ENCODE results near the gene PACRG. TPM values are rescaled to one million over a fixed set of nuclear protein-coding genes. Genes with fewer than 3 reads are reported as not detected.

Gene PACRG
- total and polyA plus RNA-seq, 2 donors (not counting 3 experiments of a cell fraction or from before 2014, with no cell fraction given) = 0.08 TPM; not detected in 1

- POLR2A ChIA-PET = no interaction called here
- H3K79me2 ChIP-seq (ENCODE audit: control insufficient read depth, insufficient read depth, low read length) = no peaks in the 10 kb centered on the region
- H3K4me1 ChIP-seq (ENCODE audit: control insufficient read depth, extremely low read depth, insufficient read depth, low read length) = no peaks in the 10 kb centered on the region
- H3K36me3 ChIP-seq (ENCODE audit: control insufficient read depth in 2 of 2, extremely low read depth in 1 of 2, insufficient read depth in 2 of 2, low read length in 2 of 2) = no peaks in the 10 kb centered on the region
- H3K9me1 ChIP-seq (replicated peaks; ENCODE audit: control insufficient read depth, extremely low read depth, insufficient read depth, low read length) = no peaks in the 10 kb centered on the region
- dilution Hi-C loops (cut with MboI; ENCODE audit: extremely low pct_ligation_motif_present, low sequenced_read_pairs) (no loop called here), intact Hi-C loops (cut with micrococcal nuclease) (no loop called here)
- no peak overlapping the region for H2AFZ ChIP-seq (ENCODE audit: low read depth, low read length)
- CTCF ChIA-PET = no interaction called here
- H3K27ac ChIP-seq (ENCODE audit: insufficient read depth, low read depth, low read length) = no peak overlapping the region
- H3K9me3 ChIP-seq (replicated peaks; ENCODE audit: control insufficient read depth, insufficient read depth, low read length) = no peaks in the 10 kb centered on the region
- no peaks in the 10 kb centered on the region for H4K20me1 ChIP-seq (replicated peaks; ENCODE audit: control insufficient read depth, extremely low read depth, insufficient read depth, low read length)
- no peak overlapping the region for H3K4me2 ChIP-seq (ENCODE audit: insufficient read depth, low read length)
- FAIRE-seq = no peak
- DNase-seq (ENCODE audit: low read depth, low spot score) = no peak
- no peak for TF ChIP-seq POLR2AphosphoS5 (IDR thresholded peaks at IDR 0.05; ENCODE audit: insufficient read depth, low read depth, low read length)
- no peak for TF ChIP-seq JUN (IDR thresholded peaks at IDR 0.05; ENCODE audit: borderline replicate concordance, insufficient read depth, insufficient read length, low read depth)
- no peak for TF ChIP-seq GATA2 (IDR thresholded peaks at IDR 0.05; ENCODE audit: insufficient read depth, insufficient read length, low read depth, low read length)
- no peak for TF ChIP-seq FOS (IDR thresholded peaks at IDR 0.05; ENCODE audit: borderline replicate concordance, insufficient read depth, low read length)
- TF ChIP-seq, protein P1, sequence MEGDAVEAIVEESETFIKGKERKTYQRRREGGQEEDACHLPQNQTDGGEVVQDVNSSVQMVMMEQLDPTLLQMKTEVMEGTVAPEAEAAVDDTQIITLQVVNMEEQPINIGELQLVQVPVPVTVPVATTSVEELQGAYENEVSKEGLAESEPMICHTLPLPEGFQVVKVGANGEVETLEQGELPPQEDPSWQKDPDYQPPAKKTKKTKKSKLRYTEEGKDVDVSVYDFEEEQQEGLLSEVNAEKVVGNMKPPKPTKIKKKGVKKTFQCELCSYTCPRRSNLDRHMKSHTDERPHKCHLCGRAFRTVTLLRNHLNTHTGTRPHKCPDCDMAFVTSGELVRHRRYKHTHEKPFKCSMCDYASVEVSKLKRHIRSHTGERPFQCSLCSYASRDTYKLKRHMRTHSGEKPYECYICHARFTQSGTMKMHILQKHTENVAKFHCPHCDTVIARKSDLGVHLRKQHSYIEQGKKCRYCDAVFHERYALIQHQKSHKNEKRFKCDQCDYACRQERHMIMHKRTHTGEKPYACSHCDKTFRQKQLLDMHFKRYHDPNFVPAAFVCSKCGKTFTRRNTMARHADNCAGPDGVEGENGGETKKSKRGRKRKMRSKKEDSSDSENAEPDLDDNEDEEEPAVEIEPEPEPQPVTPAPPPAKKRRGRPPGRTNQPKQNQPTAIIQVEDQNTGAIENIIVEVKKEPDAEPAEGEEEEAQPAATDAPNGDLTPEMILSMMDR (IDR thresholded peaks at IDR 0.05; ENCODE audit: extremely low read depth in 1 of 2, insufficient read depth in 1 of 2, low read depth in 1 of 2, low read length in 2 of 2) = no peak
- TF ChIP-seq, protein P2, sequence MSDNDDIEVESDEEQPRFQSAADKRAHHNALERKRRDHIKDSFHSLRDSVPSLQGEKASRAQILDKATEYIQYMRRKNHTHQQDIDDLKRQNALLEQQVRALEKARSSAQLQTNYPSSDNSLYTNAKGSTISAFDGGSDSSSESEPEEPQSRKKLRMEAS (IDR thresholded peaks at IDR 0.05; ENCODE audit: insufficient read depth, insufficient read length) = no peak
- TF ChIP-seq POLR2A (IDR thresholded peaks at IDR 0.05; ENCODE audit: low read depth, low read length) = no peak
- TF ChIP-seq EZH2 (IDR thresholded peaks at IDR 0.05; ENCODE audit: borderline replicate concordance, low read depth, low read length, severe bottlenecking) = no peak
- H3K9ac ChIP-seq (replicated peaks; ENCODE audit: extremely low read depth, insufficient read depth, low read length) = no peak overlapping the region
- no peak overlapping the region for H3K4me3 ChIP-seq (replicated peaks in 1 of 3; ENCODE audit: insufficient read depth in 1 of 3, low read depth in 1 of 3, low read length in 3 of 3)
- no TSS peak for BruUV-seq (replicated peaks)
- H3K27me3 ChIP-seq (ENCODE audit: control insufficient read depth in 2 of 2, insufficient read depth in 2 of 2, low read length in 2 of 2) = peaks cover 0 to 1% of the 10 kb centered on the region in 2 experiments
Observed at GRCh38 chr6:163214259-163214658, 486.5 kb downstream of the PACRG start.
